DND-41 (cell line): ENCODE results near the gene NKAIN2.

Experiments
- ATAC-seq: fragments of 200-7000 bp; cut with Tn5 transposase; 3 replicates; pipeline ENCODE4 v1.9.1; 2021; ENCODE audit warnings: low read depth; ENCODE audit not compliant: insufficient read depth
- DNase-seq: peaks from one replicate; pipeline ENCODE4 v3.0.0-alpha.2; 2020
- H2AFZ ChIP-seq: 2 replicates; pipeline ENCODE4 v1.6.0; 2012; ENCODE audit warnings: low read depth, low read length
- H3K27ac ChIP-seq: 2 replicates; pipeline ENCODE4 v1.5.1; 2012; ENCODE audit warnings: low read length, inconsistent platforms
- H3K27me3 ChIP-seq: fragments of 200-600 bp; sonication (generic); 2 replicates; pipeline ENCODE4 v1.6.0; 2012; ENCODE audit warnings: low read length, mild to moderate bottlenecking, inconsistent platforms; ENCODE audit not compliant: insufficient read depth, poor library complexity
- H3K36me3 ChIP-seq: 2 replicates; pipeline ENCODE4 v1.5.1; 2012; ENCODE audit warnings: low read length, inconsistent platforms; ENCODE audit not compliant: insufficient read depth
- H3K4me1 ChIP-seq: 2 replicates; pipeline ENCODE4 v1.5.1; 2012; ENCODE audit warnings: mild to moderate bottlenecking, low read length; ENCODE audit not compliant: insufficient read depth
- H3K4me2 ChIP-seq: 2 replicates; pipeline ENCODE4 v1.6.0; 2012; ENCODE audit warnings: mild to moderate bottlenecking, moderate library complexity, low read length, inconsistent platforms; ENCODE audit not compliant: insufficient read depth
- H3K4me3 ChIP-seq, 2 experiments: fragments of 200-600 bp in 1 of 2; shearing (Covaris generic) in 1 of 2; 2 replicates each; pipeline ENCODE4 v1.5.1; 2012 to 2016; ENCODE audit warnings: inconsistent platforms in 2 of 2, low read length in 2 of 2, mild to moderate bottlenecking in 2 of 2, low read depth in 1 of 2, moderate library complexity in 1 of 2
- H3K79me2 ChIP-seq: 2 replicates; pipeline ENCODE4 v1.6.0; 2012; ENCODE audit warnings: low read length, inconsistent platforms; ENCODE audit not compliant: insufficient read depth
- H3K9ac ChIP-seq: 2 replicates; pipeline ENCODE4 v1.6.0; 2012; ENCODE audit warnings: low read depth, mild to moderate bottlenecking, inconsistent platforms, low read length, moderate library complexity
- H3K9me3 ChIP-seq: 2 replicates; pipeline ENCODE4 v1.5.1; 2012; ENCODE audit warnings: low read length, moderate library complexity, mild to moderate bottlenecking, inconsistent platforms; ENCODE audit not compliant: insufficient read depth, severe bottlenecking
- H4K20me1 ChIP-seq: 2 replicates; pipeline ENCODE4 v1.6.0; 2012; ENCODE audit warnings: low read length; ENCODE audit not compliant: insufficient read depth
- CTCF ChIP-seq: IDR thresholded peaks from 2 replicates; pipeline ENCODE4 v1.5.1; 2012; ENCODE audit warnings: borderline replicate concordance, low read length, moderate library complexity, mild to moderate bottlenecking; ENCODE audit not compliant: poor library complexity, severe bottlenecking; ENCODE audit errors: extremely low read depth
- EZH2 ChIP-seq: IDR thresholded peaks from 3 replicates; pipeline ENCODE4 v1.6.1; 2012; ENCODE audit warnings: borderline replicate concordance, low read depth, mild to moderate bottlenecking, moderate library complexity, low read length, inconsistent platforms; ENCODE audit not compliant: severe bottlenecking

Gene NKAIN2

DNA sequence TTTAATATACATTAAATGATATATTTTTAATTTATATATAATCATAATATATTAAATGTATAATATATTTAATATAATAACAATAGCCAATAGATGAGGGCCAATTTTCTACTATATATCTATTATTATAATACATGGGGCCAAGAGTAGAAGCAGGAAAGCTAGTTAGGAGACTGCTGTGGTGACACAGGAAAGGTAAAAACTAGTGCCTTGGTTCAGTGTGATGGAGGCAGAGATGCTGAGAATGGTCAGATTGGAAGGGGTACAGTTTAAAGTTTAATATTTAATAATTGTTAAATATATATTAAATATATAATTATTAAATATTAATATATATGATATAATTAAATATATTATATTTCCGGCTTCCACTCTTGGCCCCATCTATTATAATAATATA, 1055.7 kb downstream of the NKAIN2 start:
- H3K9ac ChIP-seq = no peak overlapping the region
- no peak overlapping the region for H3K4me3 ChIP-seq
- DNase-seq (no peak), ATAC-seq (no peak)
- no peaks in the 10 kb centered on the region for H3K9me3 ChIP-seq
- no peak overlapping the region for H2AFZ ChIP-seq
- no peak overlapping the region for H3K27ac ChIP-seq
- H3K27me3 ChIP-seq = no peaks in the 10 kb centered on the region
- H3K4me2 ChIP-seq = no peak overlapping the region
- H4K20me1 ChIP-seq = no peaks in the 10 kb centered on the region
- TF ChIP-seq EZH2 (no peak), CTCF (no peak)
- no peaks in the 10 kb centered on the region for H3K4me1 ChIP-seq
- H3K79me2 ChIP-seq = no peaks in the 10 kb centered on the region
- no peaks in the 10 kb centered on the region for H3K36me3 ChIP-seq

GRCh38 chr6:124866040-124866439, 1062.4 kb downstream of the NKAIN2 start:
- ATAC-seq (no peak), DNase-seq (no peak)
- H3K27me3 ChIP-seq = no peaks in the 10 kb centered on the region

GRCh38 chr6:124867121-124867520, 1063.5 kb downstream of the NKAIN2 start:
- H3K36me3 ChIP-seq = no peaks in the 10 kb centered on the region
- ATAC-seq = no peak
- no peaks in the 10 kb centered on the region for H4K20me1 ChIP-seq
- no peak overlapping the region for H2AFZ ChIP-seq
- H3K27ac ChIP-seq = no peak overlapping the region
- no peak for DNase-seq
- H3K9ac ChIP-seq = no peak overlapping the region
- no peak overlapping the region for H3K4me2 ChIP-seq
- H3K4me3 ChIP-seq = no peak overlapping the region
- H3K9me3 ChIP-seq = no peaks in the 10 kb centered on the region
- H3K4me1 ChIP-seq = no peaks in the 10 kb centered on the region
- no peaks in the 10 kb centered on the region for H3K27me3 ChIP-seq
- no peaks in the 10 kb centered on the region for H3K79me2 ChIP-seq
- TF ChIP-seq CTCF (no peak), EZH2 (no peak)

More at GRCh38 chr6:124866040-124866439, 1062.4 kb downstream of the NKAIN2 start:
- Histone ChIP-seq H3K4me1 (no peaks in the 10 kb centered on the region), H3K9me3 (no peaks in the 10 kb centered on the region), H3K4me2 (no peak overlapping the region), H3K27ac (no peak overlapping the region), H3K4me3 (no peak overlapping the region), H3K79me2 (no peaks in the 10 kb centered on the region), H4K20me1 (no peaks in the 10 kb centered on the region), H2AFZ (no peak overlapping the region), H3K36me3 (no peaks in the 10 kb centered on the region), H3K9ac (no peak overlapping the region)
- no peak for TF ChIP-seq CTCF
- TF ChIP-seq EZH2 = no peak

- H3K4me3 ChIP-seq = no peak overlapping the region
- no peaks in the 10 kb centered on the region for H3K79me2 ChIP-seq
- H3K27me3 ChIP-seq = no peaks in the 10 kb centered on the region
- H2AFZ ChIP-seq = no peak overlapping the region
- H3K36me3 ChIP-seq = no peaks in the 10 kb centered on the region
- H4K20me1 ChIP-seq = no peaks in the 10 kb centered on the region
- no peaks in the 10 kb centered on the region for H3K9me3 ChIP-seq
- H3K4me1 ChIP-seq = no peaks in the 10 kb centered on the region
- no peak overlapping the region for H3K9ac ChIP-seq
- no peak for ATAC-seq
- no peak for DNase-seq
- no peak overlapping the region for H3K4me2 ChIP-seq
- TF ChIP-seq EZH2 (no peak), CTCF (no peak)
- H3K27ac ChIP-seq = no peak overlapping the region
These were observed 1064.8 kb downstream of the NKAIN2 start for GRCh38 chr6:124868481-124868880.
